22Rv1 (cell line): Measurements from ENCODE around the gene ZBTB7C.

ENCODE experiments used
- CTCF ChIP-seq: fragments of 450-650 bp; IDR thresholded peaks from 2 replicates; pipeline ENCODE4 v1.5.1; 2017; ENCODE audit warnings: mild to moderate bottlenecking
- ZFX ChIP-seq: fragments of 450-650 bp; IDR thresholded peaks from 2 replicates; pipeline ENCODE4 v1.6.1; 2017; ENCODE audit warnings: antibody characterized with exemption, borderline replicate concordance

- TF ChIP-seq CTCF (no peak), ZFX (no peak)
Measured at GRCh38 chr18:47983055-47983454, 426.1 kb downstream of the ZBTB7C start.
